Endodermal cell (in vitro differentiated cells): Measurements from ENCODE around the gene GLYATL3. TPM values are rescaled to one million over a fixed set of nuclear protein-coding genes. Genes with fewer than 3 reads are reported as not detected.

Experiments
- DNase-seq: peaks from one replicate; pipeline ENCODE4 v3.0.0-alpha.2; 2017
- H3K27ac ChIP-seq: 2 replicates; pipeline ENCODE4 v1.5.1; 2013; ENCODE audit warnings: mild to moderate bottlenecking, low read depth, low read length, moderate library complexity
- H3K27me3 ChIP-seq: 2 replicates; pipeline ENCODE4 v1.6.1; 2013; ENCODE audit warnings: mild to moderate bottlenecking, low read length, moderate library complexity; ENCODE audit not compliant: insufficient read depth, control insufficient read depth, poor library complexity, severe bottlenecking
- H3K36me3 ChIP-seq: 2 replicates; pipeline ENCODE4 v1.7.0; 2013; ENCODE audit warnings: mild to moderate bottlenecking, low read length, moderate library complexity; ENCODE audit not compliant: control insufficient read depth, insufficient read depth
- H3K4me1 ChIP-seq: one replicate; pipeline ENCODE4 v1.7.0; 2013; ENCODE audit warnings: low read length; ENCODE audit not compliant: control insufficient read depth, insufficient read depth
- H3K4me3 ChIP-seq: 2 replicates; pipeline ENCODE4 v1.5.1; 2013; ENCODE audit warnings: mild to moderate bottlenecking, low read length, moderate library complexity
- H3K9ac ChIP-seq: 2 replicates; pipeline ENCODE4 v1.6.1; 2013; ENCODE audit warnings: mild to moderate bottlenecking, low read length, moderate library complexity; ENCODE audit not compliant: poor library complexity, severe bottlenecking; ENCODE audit errors: extremely low read depth
- H3K9me3 ChIP-seq: 2 replicates; pipeline ENCODE4 v1.6.1; 2013; ENCODE audit warnings: mild to moderate bottlenecking, low read length, moderate library complexity; ENCODE audit not compliant: control insufficient read depth
- H3K27ac Mint-ChIP-seq: 2 replicates; pipeline ENCODE4 v1.8.0; 2020; ENCODE audit warnings: mixed read lengths
- H3K27me3 Mint-ChIP-seq: 2 replicates; pipeline ENCODE4 v1.8.0; 2021; ENCODE audit warnings: mild to moderate bottlenecking, mixed read lengths; ENCODE audit not compliant: insufficient read depth
- H3K36me3 Mint-ChIP-seq: 2 replicates; pipeline ENCODE4 v1.8.0; 2020; ENCODE audit warnings: low read depth, mixed read lengths
- H3K4me1 Mint-ChIP-seq: 2 replicates; pipeline ENCODE4 v1.8.0; 2020; ENCODE audit warnings: mixed read lengths
- H3K4me3 Mint-ChIP-seq: 2 replicates; pipeline ENCODE4 v1.8.0; 2020; ENCODE audit warnings: mild to moderate bottlenecking, moderate library complexity, mixed read lengths
- H3K9me3 Mint-ChIP-seq: 2 replicates; pipeline ENCODE4 v1.8.0; 2020; ENCODE audit warnings: mild to moderate bottlenecking, mixed read lengths
- CTCF ChIP-seq: fragments of 200-600 bp; sonication (generic); conservative IDR thresholded peaks from 2 replicates; pipeline ENCODE4 v1.5.0; 2021; ENCODE audit warnings: antibody characterized with exemption, mild to moderate bottlenecking
- WGBS, 2 experiments: methylation state at CpG; one replicate each; pipeline versions ENCODE4 v1.1.5 to v1.1.7; 2013; ENCODE audit warnings: missing lambda C conversion rate in 2 of 2, mixed read lengths in 1 of 2; ENCODE audit not compliant: insufficient coverage in 1 of 2, insufficient read length in 1 of 2; 5-methylcytosine and 5-hydroxymethylcytosine counted together
- total RNA-seq, 2 donors: library from RNA; stranded (reverse); fragmentation: NEBNext Ultra II Directional in 1 of 2; extraction: Animal tissue kit (Norgen Biotek cat#: 25700) in 1 of 2; gene quantifications; 2 replicates in 1 of 2; 3 replicates in 1 of 2; pipeline ENCODE4 v1.2.1, GENCODE V29; 2021

GLYATL3 gene
- total RNA-seq, 2 donors from 2014 or later = not detected

GRCh38 chr6:49490633-49491032, 9.1 kb upstream of the GLYATL3 start:
- Mint-ChIP-seq H3K36me3 (peaks cover 13% of the 10 kb centered on the region), H3K4me1 (no peaks in the 10 kb centered on the region), H3K9me3 (no peaks in the 10 kb centered on the region), H3K4me3 (no peak overlapping the region), H3K27me3 (no peaks in the 10 kb centered on the region), H3K27ac (no peak overlapping the region)
- no peak overlapping the region for H3K9ac ChIP-seq
- WGBS, 2 experiments = 96% methylated on average over 4 of the region's 4 CpGs; no CpG with 5 or more reads in 1 of the 2 experiments
- no peak overlapping the region for H3K4me3 ChIP-seq
- no peak for DNase-seq
- no peak overlapping the region for H3K27ac ChIP-seq
- no peaks in the 10 kb centered on the region for H3K27me3 ChIP-seq
- no peak for TF ChIP-seq CTCF
- H3K4me1 ChIP-seq = no peaks in the 10 kb centered on the region
- H3K9me3 ChIP-seq = no peaks in the 10 kb centered on the region
- peaks cover 35% of the 10 kb centered on the region for H3K36me3 ChIP-seq

- Mint-ChIP-seq H3K4me3 (no peak overlapping the region), H3K9me3 (no peaks in the 10 kb centered on the region), H3K27ac (no peak overlapping the region), H3K36me3 (no peaks in the 10 kb centered on the region), H3K27me3 (no peaks in the 10 kb centered on the region), H3K4me1 (no peaks in the 10 kb centered on the region)
- no peak for DNase-seq
- H3K27ac ChIP-seq = no peak overlapping the region
- no peak overlapping the region for H3K4me3 ChIP-seq
- no peak for TF ChIP-seq CTCF
- WGBS, 2 experiments = 96% methylated on average over 3 of the region's 3 CpGs; no CpG with 5 or more reads in 1 of the 2 experiments
- no peaks in the 10 kb centered on the region for H3K9me3 ChIP-seq
- no peaks in the 10 kb centered on the region for H3K27me3 ChIP-seq
- H3K36me3 ChIP-seq = peaks cover 9% of the 10 kb centered on the region
- H3K9ac ChIP-seq = no peak overlapping the region
- no peaks in the 10 kb centered on the region for H3K4me1 ChIP-seq
Measured at GRCh38 chr6:49497304-49497703, 2.4 kb upstream of the GLYATL3 start.

- Mint-ChIP-seq H3K9me3 (no peaks in the 10 kb centered on the region), H3K36me3 (no peaks in the 10 kb centered on the region), H3K4me1 (no peaks in the 10 kb centered on the region), H3K4me3 (no peak overlapping the region), H3K27ac (no peak overlapping the region), H3K27me3 (no peaks in the 10 kb centered on the region)
- no peak for TF ChIP-seq CTCF
- DNase-seq = no peak
- Histone ChIP-seq H3K27me3 (no peaks in the 10 kb centered on the region), H3K27ac (no peak overlapping the region), H3K9me3 (no peaks in the 10 kb centered on the region), H3K4me1 (no peaks in the 10 kb centered on the region), H3K36me3 (no peaks in the 10 kb centered on the region), H3K4me3 (no peak overlapping the region), H3K9ac (no peak overlapping the region)
- 88% methylated on average over 1 of the region's 1 CpG; no CpG with 5 or more reads in 1 of the 2 experiments for WGBS, 2 experiments
Measured at GRCh38 chr6:49499126-49499525, 597 bp upstream of the GLYATL3 start.
